HEK293 (cell line): Measurements from ENCODE around the gene CYB5RL.
A peak's percentile ranks its signal among the peaks of the same experiment; 100 is the strongest.

Experiments
- CTCF ChIA-PET: fragments of 350-600 bp; formaldehyde crosslinking; extraction: SDS; loops from one replicate; lab custom pipeline; 2021; ENCODE audit warnings: antibody characterized with exemption; lab: Yijun Ruan, JAX
- POLR2A ChIA-PET: fragments of 300-600 bp; formaldehyde crosslinking; extraction: SDS; loops from one replicate; lab custom pipeline; 2020; ENCODE audit warnings: antibody characterized with exemption, inconsistent platforms; lab: Yijun Ruan, JAX
- H3K27ac ChIP-seq: fragments of 200-500 bp; sonication (Bioruptor generic); 2 replicates; pipeline ENCODE4 v1.5.1; 2014; ENCODE audit warnings: low read depth, low read length, control low read depth, inconsistent platforms; ENCODE audit errors: extremely low read depth
- H3K36me3 ChIP-seq, 2 experiments: fragments of 200-500 bp in 1 of 2; sonication (Bioruptor generic) in 1 of 2; 1 replicate in 1 of 2; 2 replicates in 1 of 2; pipeline ENCODE4 v1.5.1; 2014 to 2017; ENCODE audit warnings: inconsistent platforms in 2 of 2, low read length in 2 of 2; ENCODE audit not compliant: control insufficient read depth in 2 of 2, insufficient read depth in 1 of 2
- H3K4me1 ChIP-seq: fragments of 200-500 bp; sonication (Bioruptor generic); 2 replicates; pipeline ENCODE4 v1.5.1; 2014; ENCODE audit warnings: mild to moderate bottlenecking, low read length, inconsistent platforms; ENCODE audit not compliant: control insufficient read depth, insufficient read depth
- H3K4me3 ChIP-seq: 2 replicates; pipeline ENCODE4 v1.5.1; 2011; ENCODE audit warnings: low read depth, mild to moderate bottlenecking, control low read depth, low read length, moderate library complexity
- H3K9me3 ChIP-seq: fragments of 200-500 bp; sonication (Bioruptor generic); 2 replicates; pipeline ENCODE4 v1.5.1; 2014; ENCODE audit warnings: low read depth, low read length, inconsistent platforms; ENCODE audit not compliant: control insufficient read depth, insufficient read depth
- GLIS2 ChIP-seq: fragments of 450-650 bp; formaldehyde crosslinking; IDR thresholded peaks from 2 replicates; pipeline ENCODE4 v1.5.1; 2016; ENCODE audit warnings: missing biosample characterization, missing genetic modification characterization
- SCRT2 ChIP-seq: fragments of 450-650 bp; formaldehyde crosslinking; IDR thresholded peaks from 2 replicates; pipeline ENCODE4 v1.5.1; 2016; ENCODE audit warnings: missing biosample characterization, missing genetic modification characterization
- SETDB1 ChIP-seq: IDR thresholded peaks from one replicate; pipeline ENCODE4 v1.6.1; 2017; ENCODE audit warnings: mild to moderate bottlenecking, low read length, moderate library complexity, mixed read lengths; ENCODE audit not compliant: insufficient read length
- ZNF10 ChIP-seq: fragments of 450-650 bp; formaldehyde crosslinking; IDR thresholded peaks from 2 replicates; pipeline ENCODE4 v1.5.1; 2017; ENCODE audit warnings: missing biosample characterization, missing genetic modification characterization
- ZNF121 ChIP-seq: fragments of 450-650 bp; formaldehyde crosslinking; IDR thresholded peaks from 2 replicates; pipeline ENCODE4 v1.5.1; 2016; ENCODE audit warnings: missing biosample characterization, missing genetic modification characterization
- ZNF169 ChIP-seq: fragments of 450-650 bp; formaldehyde crosslinking; IDR thresholded peaks from 2 replicates; pipeline ENCODE4 v1.5.1; 2016; ENCODE audit warnings: missing biosample characterization, missing genetic modification characterization
- ZNF214 ChIP-seq: fragments of 450-650 bp; formaldehyde crosslinking; IDR thresholded peaks from 2 replicates; pipeline ENCODE4 v1.5.1; 2017; ENCODE audit warnings: missing biosample characterization, mild to moderate bottlenecking, missing genetic modification characterization, borderline replicate concordance
- ZNF292 ChIP-seq: fragments of 450-650 bp; formaldehyde crosslinking; IDR thresholded peaks from 2 replicates; pipeline ENCODE4 v1.5.1; 2016; ENCODE audit warnings: low read depth, missing biosample characterization, missing genetic modification characterization, borderline replicate concordance
- ZNF311 ChIP-seq: fragments of 450-650 bp; formaldehyde crosslinking; IDR thresholded peaks from 2 replicates; pipeline ENCODE4 v1.5.1; 2017; ENCODE audit warnings: missing biosample characterization, missing genetic modification characterization, borderline replicate concordance
- ZNF394 ChIP-seq: fragments of 450-650 bp; formaldehyde crosslinking; IDR thresholded peaks from 2 replicates; pipeline ENCODE4 v1.5.1; 2016; ENCODE audit warnings: missing biosample characterization, missing genetic modification characterization, mild to moderate bottlenecking, moderate library complexity, borderline replicate concordance
- ZNF398 ChIP-seq: fragments of 450-650 bp; formaldehyde crosslinking; IDR thresholded peaks from 2 replicates; pipeline ENCODE4 v1.5.1; 2017; ENCODE audit warnings: missing biosample characterization, missing genetic modification characterization
- ZNF501 ChIP-seq: fragments of 450-650 bp; formaldehyde crosslinking; IDR thresholded peaks from 2 replicates; pipeline ENCODE4 v1.5.1; 2016; ENCODE audit warnings: missing biosample characterization, missing genetic modification characterization
- ZNF555 ChIP-seq: fragments of 450-650 bp; formaldehyde crosslinking; conservative IDR thresholded peaks from 2 replicates; pipeline ENCODE4 v1.5.1; 2017; ENCODE audit warnings: missing biosample characterization, mild to moderate bottlenecking, missing genetic modification characterization, inconsistent platforms
- ZNF585B ChIP-seq: fragments of 450-650 bp; formaldehyde crosslinking; IDR thresholded peaks from 2 replicates; pipeline ENCODE4 v1.5.1; 2016; ENCODE audit warnings: missing biosample characterization, missing genetic modification characterization
- ZNF639 ChIP-seq: fragments of 450-650 bp; formaldehyde crosslinking; IDR thresholded peaks from 2 replicates; pipeline ENCODE4 v1.5.1; 2016; ENCODE audit warnings: missing biosample characterization, missing genetic modification characterization
- ZNF664 ChIP-seq: fragments of 450-650 bp; formaldehyde crosslinking; IDR thresholded peaks from 2 replicates; pipeline ENCODE4 v1.5.1; 2016; ENCODE audit warnings: missing biosample characterization, missing genetic modification characterization
- ZNF768 ChIP-seq: fragments of 450-650 bp; formaldehyde crosslinking; IDR thresholded peaks from 2 replicates; pipeline ENCODE4 v1.5.1; 2018; ENCODE audit warnings: missing biosample characterization, mild to moderate bottlenecking, missing genetic modification characterization
- ZSCAN16 ChIP-seq: fragments of 450-650 bp; formaldehyde crosslinking; IDR thresholded peaks from 2 replicates; pipeline ENCODE4 v1.5.1; 2016; ENCODE audit warnings: missing biosample characterization, missing genetic modification characterization
- TF ChIP-seq, protein P1 (sequence below): fragments of 450-650 bp; formaldehyde crosslinking; optimal IDR thresholded peaks from 2 replicates; pipeline ENCODE3; 2016; ENCODE audit warnings: missing biosample characterization, mild to moderate bottlenecking, missing genetic modification characterization
- TF ChIP-seq, protein P2 (sequence below): fragments of 450-650 bp; formaldehyde crosslinking; IDR thresholded peaks from 2 replicates; pipeline ENCODE4 v1.5.1; 2016; ENCODE audit warnings: missing biosample characterization, missing genetic modification characterization

Gene CYB5RL

DNA sequence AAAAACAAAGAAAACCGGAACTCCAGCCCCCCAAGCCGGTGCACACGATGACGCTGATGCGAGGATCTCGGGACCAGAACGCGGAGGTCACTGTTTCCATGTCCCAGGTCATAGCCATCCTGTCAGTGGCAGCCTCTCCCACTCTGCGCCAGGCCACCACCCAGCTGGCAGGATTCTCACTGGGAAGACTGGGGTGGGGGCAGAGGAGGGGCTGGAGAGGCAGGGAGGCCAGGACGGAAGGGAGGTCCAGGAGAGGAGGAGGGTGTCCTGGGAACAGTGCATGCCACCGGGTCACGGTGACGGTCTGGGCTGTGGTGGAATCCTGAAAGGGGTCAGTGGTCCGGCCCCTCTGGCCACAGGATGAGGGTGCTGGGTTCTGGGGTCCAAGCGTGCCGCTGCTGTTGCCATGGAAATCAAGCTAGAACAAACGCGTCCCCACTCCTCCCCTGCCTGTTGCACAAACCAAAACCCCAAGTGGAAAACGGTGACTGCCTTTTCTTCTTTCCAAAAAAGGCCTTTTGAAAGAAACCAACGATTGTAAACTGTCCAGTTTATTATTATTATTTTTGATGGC, 26.2 kb upstream of the CYB5RL start:
- Histone ChIP-seq H3K27ac (no peak overlapping the region), H3K4me1 (no peaks in the 10 kb centered on the region)
- ChIA-PET POLR2A (interaction anchor here (1.9 kb wide), 1 partner anchor 26 kb away, joined by 4 read pairs; the partner anchor contains the start of genes CYB5RL and MRPL37), CTCF (interaction anchor here (0.6 to 0.8 kb wide), 2 partner anchors 157 to 273 kb away, joined by 3 read pairs; no protein-coding TSS in a partner anchor)
- no peak for TF ChIP-seq ZNF169 (tag by site-specific recombination)
- TF ChIP-seq SCRT2 (tag by site-specific recombination): peak; percentile 69
- TF ChIP-seq, all 188 proteins: peak for 1
- Histone ChIP-seq H3K36me3 (peaks cover 0 to 11% of the 10 kb centered on the region in 2 experiments; a peak in 1 of 3 replicates), H3K9me3 (no peaks in the 10 kb centered on the region), H3K4me3 (no peak overlapping the region)

- H3K4me3 ChIP-seq: no peak overlapping the region
- H3K9me3 ChIP-seq: no peaks in the 10 kb centered on the region
- peaks cover 0 to 18% of the 10 kb centered on the region in 2 experiments; a peak in 1 of 3 replicates for H3K36me3 ChIP-seq
- TF ChIP-seq ZNF10 (tag by site-specific recombination) (no peak), ZNF501 (tag by site-specific recombination) (no peak), ZNF555 (tag by site-specific recombination) (no peak), ZNF292 (no peak), SETDB1 (no peak), ZSCAN16 (tag by site-specific recombination) (no peak), ZNF398 (tag by site-specific recombination) (no peak), GLIS2 (tag by site-specific recombination) (no peak), ZNF214 (tag by site-specific recombination) (no peak), ZNF311 (tag by site-specific recombination) (no peak), ZNF639 (tag by site-specific recombination) (no peak), ZNF664 (tag by site-specific recombination) (no peak), ZNF585B (tag by site-specific recombination) (no peak)
- TF ChIP-seq, protein P1, sequence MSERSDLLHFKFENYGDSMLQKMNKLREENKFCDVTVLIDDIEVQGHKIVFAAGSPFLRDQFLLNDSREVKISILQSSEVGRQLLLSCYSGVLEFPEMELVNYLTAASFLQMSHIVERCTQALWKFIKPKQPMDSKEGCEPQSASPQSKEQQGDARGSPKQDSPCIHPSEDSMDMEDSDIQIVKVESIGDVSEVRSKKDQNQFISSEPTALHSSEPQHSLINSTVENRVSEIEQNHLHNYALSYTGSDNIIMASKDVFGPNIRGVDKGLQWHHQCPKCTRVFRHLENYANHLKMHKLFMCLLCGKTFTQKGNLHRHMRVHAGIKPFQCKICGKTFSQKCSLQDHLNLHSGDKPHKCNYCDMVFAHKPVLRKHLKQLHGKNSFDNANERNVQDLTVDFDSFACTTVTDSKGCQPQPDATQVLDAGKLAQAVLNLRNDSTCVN: no peak
- TF ChIP-seq, all 188 proteins: peak for 0
- ChIA-PET POLR2A (no interaction called here), CTCF (no interaction called here)
- Histone ChIP-seq H3K27ac (no peak overlapping the region), H3K4me1 (no peaks in the 10 kb centered on the region)
Measured at GRCh38 chr1:54225378-54225777, 25.5 kb upstream of the CYB5RL start.

GRCh38 chr1:54224233-54224632, 24.4 kb upstream of the CYB5RL start:
- CTCF ChIA-PET: no interaction called here
- no peaks in the 10 kb centered on the region for H3K9me3 ChIP-seq
- TF ChIP-seq, protein P2, sequence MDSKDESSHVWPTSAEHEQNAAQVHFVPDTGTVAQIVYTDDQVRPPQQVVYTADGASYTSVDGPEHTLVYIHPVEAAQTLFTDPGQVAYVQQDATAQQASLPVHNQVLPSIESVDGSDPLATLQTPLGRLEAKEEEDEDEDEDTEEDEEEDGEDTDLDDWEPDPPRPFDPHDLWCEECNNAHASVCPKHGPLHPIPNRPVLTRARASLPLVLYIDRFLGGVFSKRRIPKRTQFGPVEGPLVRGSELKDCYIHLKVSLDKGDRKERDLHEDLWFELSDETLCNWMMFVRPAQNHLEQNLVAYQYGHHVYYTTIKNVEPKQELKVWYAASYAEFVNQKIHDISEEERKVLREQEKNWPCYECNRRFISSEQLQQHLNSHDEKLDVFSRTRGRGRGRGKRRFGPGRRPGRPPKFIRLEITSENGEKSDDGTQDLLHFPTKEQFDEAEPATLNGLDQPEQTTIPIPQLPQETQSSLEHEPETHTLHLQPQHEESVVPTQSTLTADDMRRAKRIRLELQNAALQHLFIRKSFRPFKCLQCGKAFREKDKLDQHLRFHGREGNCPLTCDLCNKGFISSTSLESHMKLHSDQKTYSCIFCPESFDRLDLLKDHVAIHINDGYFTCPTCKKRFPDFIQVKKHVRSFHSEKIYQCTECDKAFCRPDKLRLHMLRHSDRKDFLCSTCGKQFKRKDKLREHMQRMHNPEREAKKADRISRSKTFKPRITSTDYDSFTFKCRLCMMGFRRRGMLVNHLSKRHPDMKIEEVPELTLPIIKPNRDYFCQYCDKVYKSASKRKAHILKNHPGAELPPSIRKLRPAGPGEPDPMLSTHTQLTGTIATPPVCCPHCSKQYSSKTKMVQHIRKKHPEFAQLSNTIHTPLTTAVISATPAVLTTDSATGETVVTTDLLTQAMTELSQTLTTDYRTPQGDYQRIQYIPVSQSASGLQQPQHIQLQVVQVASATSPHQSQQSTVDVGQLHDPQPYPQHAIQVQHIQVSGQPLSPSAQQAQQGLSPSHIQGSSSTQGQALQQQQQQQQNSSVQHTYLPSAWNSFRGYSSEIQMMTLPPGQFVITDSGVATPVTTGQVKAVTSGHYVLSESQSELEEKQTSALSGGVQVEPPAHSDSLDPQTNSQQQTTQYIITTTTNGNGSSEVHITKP (tag by site-specific recombination): peak; percentile 33; the same call in 1 of the 2 replicates
- peak; percentile 71; the same call in 1 of the 2 replicates for TF ChIP-seq ZNF394 (tag by site-specific recombination)
- no peak for TF ChIP-seq ZNF121
- TF ChIP-seq ZNF768 (tag by site-specific recombination): 0 out of 2 replicates have a peak, but pooled peaks have one; percentile 18
- POLR2A ChIA-PET: no interaction called here
- H3K4me3 ChIP-seq: no peak overlapping the region
- H3K4me1 ChIP-seq: no peaks in the 10 kb centered on the region
- H3K36me3 ChIP-seq: peaks cover 0 to 30% of the 10 kb centered on the region in 2 experiments; a peak in 1 of 3 replicates
- H3K27ac ChIP-seq: no peak overlapping the region
